Cardiac fibroblast (primary cell): ENCODE data around the gene SLC27A3.
A peak's percentile ranks its signal among the peaks of the same experiment; 100 is the strongest.

Experiments
- DNase-seq, 2 donors: peaks; one replicate each; pipeline versions ENCODE4 v3.0.0 to v3.0.0-alpha.2; 2010; ENCODE audit warnings: low read depth in 2 of 2
- H3K4me3 ChIP-seq, 2 donors: replicated peaks in 1 of 2; 1 replicate in 1 of 2; 2 replicates in 1 of 2; pipeline ENCODE4 v1.5.1; 2011; ENCODE audit warnings: low read depth in 2 of 2, low read length in 2 of 2, mild to moderate bottlenecking in 2 of 2, moderate library complexity in 1 of 2
- TF ChIP-seq, protein P1 (sequence below): IDR thresholded peaks from one replicate; pipeline ENCODE4 v1.5.1; 2011; ENCODE audit warnings: low read depth, mild to moderate bottlenecking, low read length, inconsistent platforms

The SLC27A3 gene

GRCh38 chr1:153771841-153772593 lies 3.2 kb upstream of the SLC27A3 start:
- H3K4me3 ChIP-seq: no peak overlapping the region
- TF ChIP-seq, protein P1, sequence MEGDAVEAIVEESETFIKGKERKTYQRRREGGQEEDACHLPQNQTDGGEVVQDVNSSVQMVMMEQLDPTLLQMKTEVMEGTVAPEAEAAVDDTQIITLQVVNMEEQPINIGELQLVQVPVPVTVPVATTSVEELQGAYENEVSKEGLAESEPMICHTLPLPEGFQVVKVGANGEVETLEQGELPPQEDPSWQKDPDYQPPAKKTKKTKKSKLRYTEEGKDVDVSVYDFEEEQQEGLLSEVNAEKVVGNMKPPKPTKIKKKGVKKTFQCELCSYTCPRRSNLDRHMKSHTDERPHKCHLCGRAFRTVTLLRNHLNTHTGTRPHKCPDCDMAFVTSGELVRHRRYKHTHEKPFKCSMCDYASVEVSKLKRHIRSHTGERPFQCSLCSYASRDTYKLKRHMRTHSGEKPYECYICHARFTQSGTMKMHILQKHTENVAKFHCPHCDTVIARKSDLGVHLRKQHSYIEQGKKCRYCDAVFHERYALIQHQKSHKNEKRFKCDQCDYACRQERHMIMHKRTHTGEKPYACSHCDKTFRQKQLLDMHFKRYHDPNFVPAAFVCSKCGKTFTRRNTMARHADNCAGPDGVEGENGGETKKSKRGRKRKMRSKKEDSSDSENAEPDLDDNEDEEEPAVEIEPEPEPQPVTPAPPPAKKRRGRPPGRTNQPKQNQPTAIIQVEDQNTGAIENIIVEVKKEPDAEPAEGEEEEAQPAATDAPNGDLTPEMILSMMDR: peak; percentile 35
- DNase-seq: peak in 1 of 2 donors; percentile 44

DNA sequence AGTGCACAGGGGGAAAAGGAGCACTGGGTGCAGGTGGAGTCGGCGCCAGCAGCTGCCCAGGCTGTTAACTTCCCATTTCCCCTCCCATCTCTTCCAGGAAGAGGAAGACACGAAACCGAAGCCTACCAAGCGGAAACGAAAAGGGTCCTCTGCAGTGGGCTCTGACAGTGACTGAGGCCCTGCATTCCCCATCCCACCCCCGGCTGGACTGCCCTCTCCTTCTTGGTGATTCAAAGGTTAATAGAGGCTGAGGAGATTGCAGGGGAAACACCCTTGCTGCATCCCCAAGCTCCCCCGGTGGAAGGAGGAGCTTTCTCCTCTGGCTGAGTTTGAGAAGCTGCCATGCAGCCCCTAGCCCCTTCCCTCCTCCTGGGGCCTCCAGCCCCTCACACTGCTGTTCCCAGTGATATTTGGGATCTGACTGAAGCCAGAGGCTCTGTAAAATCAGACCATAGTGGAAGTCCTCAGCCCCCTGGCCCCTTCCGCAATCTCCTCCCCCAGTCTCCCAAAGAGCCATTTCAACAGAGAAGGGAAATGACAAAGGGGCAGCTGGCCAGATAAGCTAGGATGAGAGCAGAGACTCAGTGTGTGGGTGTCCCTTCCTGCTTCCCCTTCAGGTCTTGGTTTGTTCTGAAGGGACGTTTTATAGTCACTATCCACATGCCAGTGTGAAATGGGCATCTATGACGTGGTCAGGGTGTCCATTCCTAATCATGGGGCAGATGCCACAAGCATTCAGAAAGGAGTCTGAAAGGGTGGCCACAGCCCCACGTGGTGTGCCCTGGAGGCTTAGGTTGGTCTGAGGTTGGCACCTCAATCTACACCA lies 1.9 kb upstream of the SLC27A3 start:
- H3K4me3 ChIP-seq: no peak overlapping the region
- peak in 1 of 2 donors; percentile 44 for DNase-seq
- TF ChIP-seq, protein P1: no peak

- DNase-seq: no peak
- no peak overlapping the region for H3K4me3 ChIP-seq
Measured at GRCh38 chr1:153774026-153774595, 1.1 kb upstream of the SLC27A3 start.

DNA sequence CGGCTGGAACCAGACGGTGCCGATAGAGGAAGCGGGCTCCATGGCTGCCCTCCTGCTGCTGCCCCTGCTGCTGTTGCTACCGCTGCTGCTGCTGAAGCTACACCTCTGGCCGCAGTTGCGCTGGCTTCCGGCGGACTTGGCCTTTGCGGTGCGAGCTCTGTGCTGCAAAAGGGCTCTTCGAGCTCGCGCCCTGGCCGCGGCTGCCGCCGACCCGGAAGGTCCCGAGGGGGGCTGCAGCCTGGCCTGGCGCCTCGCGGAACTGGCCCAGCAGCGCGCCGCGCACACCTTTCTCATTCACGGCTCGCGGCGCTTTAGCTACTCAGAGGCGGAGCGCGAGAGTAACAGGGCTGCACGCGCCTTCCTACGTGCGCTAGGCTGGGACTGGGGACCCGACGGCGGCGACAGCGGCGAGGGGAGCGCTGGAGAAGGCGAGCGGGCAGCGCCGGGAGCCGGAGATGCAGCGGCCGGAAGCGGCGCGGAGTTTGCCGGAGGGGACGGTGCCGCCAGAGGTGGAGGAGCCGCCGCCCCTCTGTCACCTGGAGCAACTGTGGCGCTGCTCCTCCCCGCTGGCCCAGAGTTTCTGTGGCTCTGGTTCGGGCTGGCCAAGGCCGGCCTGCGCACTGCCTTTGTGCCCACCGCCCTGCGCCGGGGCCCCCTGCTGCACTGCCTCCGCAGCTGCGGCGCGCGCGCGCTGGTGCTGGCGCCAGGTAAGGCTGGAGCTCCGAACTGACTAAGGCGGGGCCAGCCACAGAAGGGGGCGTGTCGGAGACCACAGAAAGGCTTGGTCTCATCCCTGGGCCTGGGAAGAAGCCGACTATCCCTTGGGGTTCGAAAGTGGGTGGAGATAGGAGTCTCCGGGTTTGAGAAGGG lies 486 bp downstream of the SLC27A3 start:
- DNase-seq: peak; percentile 53 to 60
- peak overlapping the region; percentile 61 to 70 for H3K4me3 ChIP-seq
- TF ChIP-seq, protein P1: no peak

More at GRCh38 chr1:153774026-153774595, 1.1 kb upstream of the SLC27A3 start:
- TF ChIP-seq, protein P1: no peak

GRCh38 chr1:153776352-153776751 lies 1.1 kb downstream of the SLC27A3 start:
- peak overlapping the region; percentile 61 to 70 for H3K4me3 ChIP-seq
- TF ChIP-seq, protein P1: no peak
- no peak for DNase-seq

DNA sequence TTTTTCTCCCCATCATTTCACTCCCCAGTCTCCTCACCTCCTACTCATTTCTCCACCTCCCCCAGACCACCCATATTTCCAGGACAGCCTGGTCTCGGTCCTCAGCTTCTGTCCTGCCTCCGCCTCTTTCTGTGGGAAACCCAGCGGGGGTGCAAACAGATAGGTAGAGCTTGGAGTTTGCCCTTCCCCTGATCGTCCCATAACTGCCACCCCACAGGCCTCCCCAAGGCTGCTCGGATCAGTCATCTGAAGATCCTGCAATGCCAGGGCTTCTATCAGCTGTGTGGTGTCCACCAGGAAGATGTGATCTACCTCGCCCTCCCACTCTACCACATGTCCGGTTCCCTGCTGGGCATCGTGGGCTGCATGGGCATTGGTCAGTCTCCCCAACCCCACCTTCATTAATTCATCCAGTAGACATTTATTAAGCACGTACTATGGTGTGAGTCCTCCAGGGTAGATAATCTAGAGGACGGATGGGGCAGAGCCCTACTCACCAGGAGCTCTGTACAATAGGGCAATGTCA lies 1.7 kb downstream of the SLC27A3 start:
- DNase-seq: no peak
- H3K4me3 ChIP-seq: peak overlapping the region in 1 of 2 donors; percentile 70
- TF ChIP-seq, protein P1: no peak
